ENCODE data around the gene ITIH4.

DNA sequence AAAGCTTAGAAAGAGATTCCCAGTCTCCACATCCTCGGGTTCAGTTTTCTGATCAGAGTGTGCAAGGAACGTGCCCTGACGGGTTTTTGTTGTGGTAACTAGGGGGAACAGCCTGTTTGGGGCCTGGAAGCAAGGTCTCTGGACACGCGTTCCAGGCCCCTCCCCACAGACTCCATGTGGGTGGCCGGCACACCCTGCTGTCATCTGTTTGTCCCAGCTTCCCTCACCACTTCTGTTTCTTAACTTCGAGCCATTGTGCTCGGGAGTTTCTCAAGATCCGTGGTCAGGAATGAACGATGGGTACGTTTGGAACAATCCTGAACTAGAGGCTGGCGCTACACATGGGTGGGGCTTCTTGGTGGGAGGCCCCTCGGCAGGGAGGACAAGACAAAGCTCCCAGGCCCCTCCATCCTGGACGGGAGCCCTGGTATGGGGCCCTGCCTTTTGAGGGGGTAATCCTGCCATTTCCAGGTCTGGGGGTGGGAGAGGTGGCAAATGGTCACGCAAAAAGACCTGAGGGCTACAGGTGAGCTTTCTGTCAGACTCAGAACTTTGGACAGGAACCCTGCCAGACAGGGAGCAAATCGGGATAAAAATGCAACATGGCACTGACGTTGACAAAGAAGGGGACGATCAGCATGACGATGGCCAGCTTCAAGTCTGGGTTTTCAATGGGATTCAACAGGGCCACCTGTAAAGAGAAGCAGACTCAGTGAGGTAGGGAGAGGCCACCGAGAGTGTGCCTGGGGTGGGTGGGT lies 12.8 kb upstream of the ITIH4 start:
- TF ChIP-seq POLR2AphosphoS5 (IDR thresholded peaks at IDR 0.05; ENCODE audit: low read depth, low read length): no peak
- TF ChIP-seq POLR2A (IDR thresholded peaks at IDR 0.05; ENCODE audit: low read depth, low read length): no peak
